HG03064 (cell line): Measurements from ENCODE around the gene MAN2A2.

Source experiments
- ATAC-seq: cut with Tn5 transposase; IDR thresholded peaks from one replicate; pipeline ENCODE4 v1.9.1; 2021; ENCODE audit warnings: low read depth; ENCODE audit not compliant: unreplicated experiment

The MAN2A2 gene

GRCh38 chr15:90957031-90957790 is 54.1 kb downstream of the MAN2A2 start:
- ATAC-seq = no peak

GRCh38 chr15:90957791-90958190 is 54.7 kb downstream of the MAN2A2 start:
- no peak for ATAC-seq

GRCh38 chr15:90959028-90959595 is 56.0 kb downstream of the MAN2A2 start:
- no peak for ATAC-seq

- no peak for ATAC-seq
Observed at GRCh38 chr15:90959894-90960293, 56.8 kb downstream of the MAN2A2 start.

GRCh38 chr15:90960298-90961091 is 57.4 kb downstream of the MAN2A2 start:
- no peak for ATAC-seq

GRCh38 chr15:90962021-90962420 is 58.9 kb downstream of the MAN2A2 start:
- ATAC-seq = no peak

- no peak for ATAC-seq
Observed at GRCh38 chr15:90966262-90966661, 63.2 kb downstream of the MAN2A2 start.

- no peak for ATAC-seq
Observed at GRCh38 chr15:90967206-90967605, 64.1 kb downstream of the MAN2A2 start.

- ATAC-seq = no peak
Observed at GRCh38 chr15:90968434-90968833, 65.3 kb downstream of the MAN2A2 start.

GRCh38 chr15:90970274-90970673 is 67.2 kb downstream of the MAN2A2 start:
- no peak for ATAC-seq

- no peak for ATAC-seq
Observed at GRCh38 chr15:90972133-90972532, 69.0 kb downstream of the MAN2A2 start.
